GM19455 (cell line): ENCODE data around the gene ATP6V1B1.

ENCODE experiments used
- ATAC-seq: cut with Tn5 transposase; IDR thresholded peaks from one replicate; pipeline ENCODE4 v1.9.1; 2021; ENCODE audit not compliant: unreplicated experiment

The ATP6V1B1 gene

GRCh38 chr2:70943205-70943871 is 7.6 kb downstream of the ATP6V1B1 start:
- no peak for ATAC-seq

- ATAC-seq = no peak
These were observed 8.5 kb downstream of the ATP6V1B1 start for GRCh38 chr2:70944111-70944690.

- ATAC-seq = no peak
These were observed 11.2 kb downstream of the ATP6V1B1 start for GRCh38 chr2:70946832-70947442.

- ATAC-seq = no peak
These were observed 12.0 kb downstream of the ATP6V1B1 start for GRCh38 chr2:70947556-70948184.

GRCh38 chr2:70948337-70949003 is 12.8 kb downstream of the ATP6V1B1 start:
- ATAC-seq = peak; percentile 77

- no peak for ATAC-seq
These were observed 13.4 kb downstream of the ATP6V1B1 start for GRCh38 chr2:70949086-70949485.

GRCh38 chr2:70954886-70955285 is 19.2 kb downstream of the ATP6V1B1 start:
- no peak for ATAC-seq

GRCh38 chr2:70956141-70956540 is 20.4 kb downstream of the ATP6V1B1 start:
- no peak for ATAC-seq

GRCh38 chr2:70957798-70958197 is 22.1 kb downstream of the ATP6V1B1 start:
- no peak for ATAC-seq

GRCh38 chr2:70958759-70959158 is 23.1 kb downstream of the ATP6V1B1 start:
- ATAC-seq = no peak

- no peak for ATAC-seq
These were observed 23.6 kb downstream of the ATP6V1B1 start for GRCh38 chr2:70959271-70959761.

- no peak for ATAC-seq
These were observed 24.4 kb downstream of the ATP6V1B1 start for GRCh38 chr2:70959851-70960832.

GRCh38 chr2:70960833-70961647 is 25.3 kb downstream of the ATP6V1B1 start:
- no peak for ATAC-seq

- ATAC-seq = no peak
These were observed 25.9 kb downstream of the ATP6V1B1 start for GRCh38 chr2:70961648-70961994.

GRCh38 chr2:70962211-70962884 is 26.6 kb downstream of the ATP6V1B1 start:
- no peak for ATAC-seq

GRCh38 chr2:70962885-70963878 is 27.5 kb downstream of the ATP6V1B1 start:
- no peak for ATAC-seq

- no peak for ATAC-seq
These were observed 28.4 kb downstream of the ATP6V1B1 start for GRCh38 chr2:70964133-70964532.
